HG02943 (cell line): Measurements from ENCODE around the gene SH3BP4.

Experiments
- ATAC-seq: cut with Tn5 transposase; IDR thresholded peaks from one replicate; pipeline ENCODE4 v1.9.1; 2021; ENCODE audit warnings: mild to moderate bottlenecking, low read depth, moderate library complexity; ENCODE audit not compliant: unreplicated experiment

Gene SH3BP4

GRCh38 chr2:235080101-235080500, 128.3 kb downstream of the SH3BP4 start:
- no peak for ATAC-seq

- no peak for ATAC-seq
These were observed 130.9 kb downstream of the SH3BP4 start for GRCh38 chr2:235082578-235083338.

DNA sequence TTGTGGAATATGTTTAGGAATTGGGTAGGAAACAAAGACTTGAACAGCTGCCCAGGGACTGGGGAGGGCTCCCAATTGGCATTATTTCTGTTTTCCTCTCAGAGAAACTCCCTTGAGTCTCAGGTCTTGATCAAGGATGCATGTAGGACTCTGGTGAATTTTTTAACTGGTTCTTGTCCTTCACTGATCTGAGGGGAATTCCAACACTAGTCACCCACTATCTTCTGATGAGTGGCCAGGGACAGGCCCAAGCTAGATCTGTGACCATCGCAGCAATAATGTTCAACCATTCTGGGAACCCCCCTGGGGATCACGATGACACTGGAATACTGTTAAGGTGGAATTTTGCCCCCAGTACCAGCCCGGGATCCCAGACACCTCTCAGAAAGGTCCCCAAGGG, 132.0 kb downstream of the SH3BP4 start:
- ATAC-seq: no peak

GRCh38 chr2:235084424-235084823, 132.6 kb downstream of the SH3BP4 start:
- ATAC-seq: no peak

- no peak for ATAC-seq
These were observed 133.7 kb downstream of the SH3BP4 start for GRCh38 chr2:235085476-235085875.

GRCh38 chr2:235086481-235087184, 134.8 kb downstream of the SH3BP4 start:
- no peak for ATAC-seq

GRCh38 chr2:235087832-235088495, 136.1 kb downstream of the SH3BP4 start:
- no peak for ATAC-seq

GRCh38 chr2:235088496-235088921, 136.7 kb downstream of the SH3BP4 start:
- no peak for ATAC-seq

GRCh38 chr2:235091421-235091820, 139.6 kb downstream of the SH3BP4 start:
- no peak for ATAC-seq

DNA sequence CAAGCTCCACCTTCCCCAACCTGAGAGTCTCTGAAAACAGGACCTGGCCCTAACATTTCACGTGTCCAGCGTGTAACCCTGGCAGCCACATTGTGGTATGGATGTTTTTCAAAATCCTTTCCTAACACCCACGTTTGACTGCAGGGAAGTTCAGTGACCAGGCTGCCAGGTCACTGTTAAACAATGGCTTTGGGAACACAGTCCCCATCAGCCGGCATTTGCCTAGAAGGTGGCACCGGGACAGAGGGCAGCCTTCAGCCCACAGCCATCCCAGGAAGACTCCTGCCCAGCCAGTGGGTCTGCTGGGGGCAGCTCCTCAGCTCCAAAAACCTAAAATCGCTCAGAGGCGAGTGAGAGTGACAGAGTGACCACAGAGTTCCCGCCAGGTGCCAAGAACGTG, 140.2 kb downstream of the SH3BP4 start:
- ATAC-seq: no peak

DNA sequence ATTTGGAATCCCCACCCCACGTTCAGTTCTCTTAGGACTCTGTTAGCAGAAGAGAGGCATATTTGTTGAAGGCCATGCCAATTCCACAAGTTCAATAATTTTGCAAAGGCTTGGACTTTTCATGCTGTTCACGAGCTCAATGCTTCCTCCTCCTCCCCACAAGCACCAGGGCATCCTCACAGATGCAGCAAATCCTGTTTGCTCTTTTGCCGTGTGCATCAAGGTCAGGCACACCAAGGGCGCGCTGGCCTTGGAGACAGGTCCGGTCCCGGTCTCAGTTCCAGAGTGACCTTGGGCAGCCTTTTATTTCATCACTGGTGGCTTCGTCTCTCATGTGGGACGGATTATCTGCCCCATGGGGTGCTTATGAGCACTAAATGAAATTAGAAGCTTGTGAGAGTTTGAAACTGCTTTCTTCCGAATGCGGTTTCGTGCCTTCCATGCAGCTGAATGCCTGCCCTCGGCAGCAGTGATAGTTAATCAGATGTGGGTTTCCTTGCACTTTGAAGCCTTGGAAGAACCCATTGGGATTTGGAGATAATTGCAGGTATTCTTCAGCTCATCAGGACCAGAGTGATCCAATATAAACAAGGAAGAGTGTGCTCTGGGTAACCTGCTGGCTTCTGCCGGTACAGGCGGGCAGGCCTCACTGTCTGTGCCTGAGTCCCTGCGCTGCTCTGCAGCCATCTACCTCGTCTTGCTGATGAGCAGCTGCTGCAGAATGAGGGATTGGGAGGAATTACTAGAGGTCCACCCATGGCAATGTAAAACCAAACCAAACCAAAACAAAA, 140.8 kb downstream of the SH3BP4 start:
- ATAC-seq: no peak

DNA sequence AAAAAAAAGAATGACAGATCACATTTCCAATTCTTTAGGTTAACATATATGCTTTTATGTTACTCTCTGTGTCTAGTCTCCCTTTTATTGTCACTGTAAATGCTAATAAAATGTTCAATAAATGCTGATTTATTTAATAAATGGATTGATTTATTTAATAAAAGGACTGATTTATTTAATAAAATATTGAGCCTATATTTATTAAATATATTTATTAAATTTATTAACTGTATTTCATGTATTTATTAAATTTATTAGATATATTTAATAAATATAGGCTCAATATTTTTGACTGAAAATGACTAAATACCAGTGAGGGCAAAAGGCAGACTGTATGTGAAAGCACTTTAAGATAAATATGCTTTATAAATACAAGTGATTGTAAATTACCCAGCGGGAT, 142.6 kb downstream of the SH3BP4 start:
- no peak for ATAC-seq

DNA sequence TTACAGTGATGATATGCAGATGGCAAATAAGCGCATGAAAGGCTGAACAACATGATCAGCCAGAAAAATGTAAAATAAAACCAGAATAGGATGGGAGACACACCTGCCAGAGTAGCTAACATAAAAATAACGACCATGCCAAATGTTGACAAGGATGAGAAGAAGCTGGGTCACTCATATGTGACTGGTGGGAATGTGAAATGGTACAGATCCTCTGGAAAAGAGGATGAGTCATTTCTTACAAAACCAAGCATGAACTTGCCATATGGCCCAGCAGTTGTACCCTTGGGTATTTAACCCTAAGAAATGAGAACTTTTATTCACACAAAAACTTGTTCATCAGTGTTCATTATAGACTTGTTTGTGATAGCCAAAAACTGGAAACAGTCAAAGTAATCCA, 143.8 kb downstream of the SH3BP4 start:
- no peak for ATAC-seq

GRCh38 chr2:235096447-235096846, 144.6 kb downstream of the SH3BP4 start:
- no peak for ATAC-seq

GRCh38 chr2:235097196-235097595, 145.4 kb downstream of the SH3BP4 start:
- no peak for ATAC-seq

DNA sequence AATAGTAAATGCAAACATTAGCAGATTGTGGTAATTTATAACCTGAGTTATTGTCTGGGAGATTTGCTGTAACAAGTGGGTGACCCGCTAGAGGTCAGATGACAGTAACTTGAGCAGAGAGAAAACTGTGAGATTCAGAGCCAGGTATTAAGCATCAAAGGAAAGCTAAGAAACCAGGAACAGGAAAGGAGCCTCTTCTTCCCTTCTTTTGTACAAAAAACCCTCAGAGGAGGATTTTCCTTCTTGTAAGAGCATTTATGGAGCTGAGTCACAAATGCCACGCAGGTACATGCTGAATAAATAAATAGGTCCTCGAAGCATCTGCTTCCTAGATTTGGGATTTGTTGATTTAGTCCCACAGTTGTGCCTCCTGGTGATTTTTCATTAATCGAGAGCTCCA, 146.5 kb downstream of the SH3BP4 start:
- no peak for ATAC-seq

DNA sequence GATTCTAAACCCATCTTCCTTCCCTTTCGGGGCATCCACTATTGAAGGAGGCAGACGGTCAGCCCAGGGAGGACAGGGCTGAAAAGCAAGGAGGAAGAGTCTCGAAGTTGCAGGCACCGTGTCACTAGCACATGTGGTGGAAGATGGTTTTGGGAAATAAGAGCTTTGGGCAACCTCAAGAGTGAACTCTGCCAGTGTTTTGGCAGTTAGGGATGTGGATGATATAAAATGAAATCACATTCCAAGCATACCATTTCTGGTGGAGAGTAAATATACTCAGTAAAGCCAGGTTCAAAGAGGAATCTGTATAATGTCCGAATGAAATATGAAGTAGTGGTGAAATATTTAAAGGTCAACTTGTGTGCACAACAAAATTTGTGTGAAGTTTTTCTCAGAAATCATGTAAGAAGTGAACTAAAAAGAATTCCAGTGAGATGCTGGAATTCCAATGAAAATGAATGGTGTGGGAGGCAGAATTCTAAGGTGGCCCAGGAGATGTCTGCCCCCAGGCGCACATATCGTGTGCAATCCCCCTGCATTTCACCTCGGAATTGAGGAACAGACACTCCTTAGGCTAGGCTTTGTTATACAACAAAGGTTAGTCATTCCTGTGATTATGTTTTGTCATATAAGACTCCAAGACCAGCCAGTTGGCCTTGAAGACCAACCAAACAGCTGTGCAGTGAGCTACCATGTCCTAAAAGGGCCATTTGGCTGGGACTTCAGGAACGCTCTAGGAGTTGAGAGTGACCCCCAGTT, 147.1 kb downstream of the SH3BP4 start:
- ATAC-seq: no peak

DNA sequence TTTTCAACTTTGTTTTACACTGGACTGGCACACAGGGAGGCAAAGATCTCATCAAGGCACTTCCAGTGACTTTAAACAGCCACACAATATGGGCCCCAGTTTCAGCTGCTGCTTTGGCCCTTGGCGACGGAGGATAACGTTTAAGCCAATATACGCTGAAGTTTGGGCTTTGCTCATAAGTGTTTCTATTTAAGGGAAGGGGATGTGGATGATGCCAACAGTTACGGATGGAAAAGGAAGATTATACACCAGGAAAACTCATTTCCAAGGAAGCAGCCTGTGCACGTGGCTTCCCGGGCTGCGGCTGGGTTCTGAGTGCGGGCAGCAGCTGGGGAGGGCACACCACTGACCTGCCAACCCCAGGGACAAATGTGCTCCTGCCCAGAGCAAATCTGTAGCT, 151.1 kb downstream of the SH3BP4 start:
- ATAC-seq: no peak
